Measurements from ENCODE around the gene PIK3R5. TPM values are rescaled to one million over a fixed set of nuclear protein-coding genes. Genes with fewer than 3 reads are reported as not detected.

PIK3R5 gene
- total RNA-seq, 2 donors from 2014 or later, result 32.2 to 46.9 TPM

DNA sequence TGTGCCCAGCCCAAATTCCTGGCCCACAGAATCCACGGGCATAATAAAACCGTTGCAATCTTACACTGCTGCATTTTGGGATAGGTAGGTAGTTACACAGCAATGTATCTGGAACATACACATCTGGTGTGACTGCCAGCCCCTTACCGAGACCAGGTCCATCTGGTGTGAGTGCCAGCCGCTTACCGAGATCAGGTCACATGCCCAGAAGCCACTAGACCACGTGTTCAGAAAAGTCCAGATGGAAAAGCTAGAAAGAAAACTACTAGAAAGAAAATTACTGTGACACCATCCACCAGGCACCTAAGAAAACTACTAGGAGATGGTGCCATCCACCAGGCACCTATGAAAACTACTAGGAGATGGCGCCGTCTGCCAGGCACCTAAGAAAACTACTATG, 19.4 kb downstream of the PIK3R5 start:
- DNase-seq (ENCODE audit: low spot score in 2 of 2) (no peak), ATAC-seq (no peak)
- H3K9me3 Mint-ChIP-seq, result peaks cover 5 to 26% of the 10 kb centered on the region in 2 donors
- no peak overlapping the region for H3K27ac Mint-ChIP-seq
- peaks cover 15 to 56% of the 10 kb centered on the region in 2 donors for H3K36me3 Mint-ChIP-seq

DNA sequence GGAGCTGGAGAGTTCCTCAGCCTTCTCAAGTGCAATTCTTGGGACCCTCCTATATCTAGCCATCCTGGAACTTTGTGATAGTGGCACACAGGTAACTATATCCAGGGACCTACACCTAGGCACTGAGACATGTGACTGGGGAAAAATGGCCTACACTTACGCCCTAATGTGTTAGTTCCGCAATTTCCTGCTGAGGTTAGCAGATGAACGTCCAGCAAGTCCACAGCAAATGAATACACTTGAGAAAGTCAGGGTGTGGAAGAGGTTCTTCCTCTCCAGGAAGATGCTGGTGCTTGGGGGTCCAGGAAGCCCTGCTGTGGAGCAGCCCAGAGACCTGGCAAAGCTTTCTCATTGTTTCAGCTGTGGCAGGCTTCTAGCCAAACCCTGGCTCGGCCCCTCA, 20.8 kb downstream of the PIK3R5 start:
- ATAC-seq (no peak), DNase-seq (ENCODE audit: low spot score in 2 of 2) (no peak)
- Mint-ChIP-seq H3K36me3 (peaks cover 15 to 51% of the 10 kb centered on the region in 2 donors), H3K27ac (no peak overlapping the region), H3K9me3 (peaks cover 4 to 18% of the 10 kb centered on the region in 2 donors)

DNA sequence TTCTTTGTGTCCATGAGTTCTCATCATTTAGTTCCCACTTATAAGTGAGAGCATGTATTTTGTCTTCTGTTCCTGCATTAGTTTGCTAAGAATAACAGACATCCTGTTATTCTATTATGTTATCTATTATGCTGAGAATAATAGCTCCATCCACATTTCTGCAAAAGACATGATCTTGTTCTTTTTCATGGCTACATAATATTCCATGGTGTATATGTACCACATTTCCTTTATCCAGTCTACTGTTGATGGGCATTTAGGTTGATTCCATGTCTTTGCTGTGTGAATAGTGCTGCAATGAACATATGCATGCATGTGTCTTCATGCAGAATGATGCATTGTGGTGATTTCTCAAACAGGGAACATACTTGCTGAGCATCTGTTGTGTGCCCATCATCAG, 21.4 kb downstream of the PIK3R5 start:
- no peak for ATAC-seq
- Mint-ChIP-seq H3K9me3 (peaks cover 4 to 18% of the 10 kb centered on the region in 2 donors), H3K27ac (no peak overlapping the region), H3K36me3 (peaks cover 15 to 52% of the 10 kb centered on the region in 2 donors)
- no peak for DNase-seq (ENCODE audit: low spot score in 2 of 2)

DNA sequence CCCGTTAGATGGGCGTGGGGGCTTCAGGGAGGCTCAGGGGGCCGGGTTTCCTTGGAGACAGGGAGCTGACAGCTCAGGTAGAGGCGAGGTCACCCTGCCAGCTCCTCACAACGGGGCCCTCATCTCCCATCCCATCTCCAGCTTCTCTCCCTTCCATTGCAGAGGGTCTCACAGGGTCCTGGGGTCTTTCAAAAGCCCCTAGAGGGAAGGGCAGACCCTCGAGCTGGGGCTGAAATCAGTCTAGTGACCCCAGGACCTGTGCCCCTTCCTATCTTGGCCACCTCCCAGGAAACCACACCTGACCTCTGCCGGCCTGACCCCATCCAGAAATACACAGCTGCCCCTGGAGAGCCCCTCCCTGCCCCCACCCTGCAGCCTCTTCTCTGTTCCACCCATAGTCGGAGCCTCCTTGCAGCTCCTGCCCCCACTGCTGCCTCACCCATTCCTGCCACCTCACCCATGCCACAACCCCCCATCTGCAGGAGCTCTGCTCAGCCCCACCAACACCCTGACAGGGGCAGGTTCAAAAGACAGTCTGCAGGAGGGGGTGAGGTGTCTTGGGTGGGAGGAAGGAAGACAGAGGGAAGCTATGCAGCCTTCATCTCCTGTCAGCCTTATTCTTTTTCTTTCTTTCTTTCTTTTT, 23.4 kb downstream of the PIK3R5 start:
- Mint-ChIP-seq H3K9me3 (peaks cover 0 to 16% of the 10 kb centered on the region in 2 donors), H3K36me3 (peaks cover 18 to 54% of the 10 kb centered on the region in 2 donors), H3K27ac (peak overlapping the region; percentile 90 to 99)

DNA sequence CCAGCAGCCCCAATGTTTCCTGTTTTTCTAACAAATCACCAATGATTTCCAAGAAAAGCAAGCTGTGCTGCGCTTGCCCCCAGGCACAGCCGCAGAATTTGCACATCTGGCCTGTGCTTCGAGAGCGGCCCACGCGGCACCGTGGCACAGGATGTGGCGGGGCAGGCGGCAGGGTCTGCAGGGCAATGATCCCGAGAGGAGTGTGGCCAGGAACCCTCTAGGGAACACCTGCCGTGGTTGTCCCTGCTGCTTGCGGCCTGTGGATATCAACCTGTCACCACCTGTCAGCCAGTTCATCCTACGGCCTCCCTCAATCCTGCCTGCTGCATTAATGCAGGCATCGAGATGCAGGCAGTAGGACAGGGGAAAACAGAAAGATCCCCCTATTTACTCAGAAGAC, 24.0 kb downstream of the PIK3R5 start:
- DNase-seq (ENCODE audit: low spot score in 2 of 2) (peak in 1 of 2 donors; percentile 69), ATAC-seq (peak; percentile 57 to 66)
- H3K36me3 Mint-ChIP-seq, result peaks cover 12 to 49% of the 10 kb centered on the region in 2 donors
- H3K27ac Mint-ChIP-seq, result peak overlapping the region; percentile 90 to 99
- H3K9me3 Mint-ChIP-seq, result peaks cover 0 to 11% of the 10 kb centered on the region in 2 donors

More for the DNA sequence above, 23.4 kb downstream of the PIK3R5 start:
- no peak for ATAC-seq
- no peak for DNase-seq (ENCODE audit: low spot score in 2 of 2)

DNA sequence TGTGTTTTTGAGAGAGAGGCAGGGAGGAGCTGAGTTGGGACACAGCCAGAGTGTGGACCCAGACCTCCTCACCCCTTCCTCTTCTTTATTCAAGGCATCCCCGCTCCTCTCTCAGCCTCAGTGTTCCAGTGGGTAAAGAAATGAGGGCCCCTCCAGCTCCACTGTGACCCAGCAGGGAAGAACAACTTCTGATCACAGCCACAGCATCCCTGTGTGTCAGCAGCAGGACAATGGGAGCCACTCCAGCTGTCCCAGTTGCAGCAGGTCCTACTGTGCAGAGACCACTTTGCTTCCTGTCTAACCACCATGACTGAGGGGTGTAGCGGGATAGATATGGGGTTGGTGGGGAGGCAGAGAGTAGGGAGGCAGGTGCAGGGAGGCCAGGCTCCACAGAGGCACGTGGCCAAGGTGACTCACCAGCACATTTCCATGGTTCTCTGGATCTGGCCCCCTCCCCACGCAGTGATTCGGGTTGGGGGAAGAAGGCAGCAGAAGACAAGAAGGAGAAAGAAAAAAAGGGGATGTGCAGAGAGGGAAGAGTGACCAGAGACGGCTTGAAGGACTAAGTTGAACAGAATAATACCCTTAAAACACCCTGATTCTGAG, 24.5 kb downstream of the PIK3R5 start:
- Mint-ChIP-seq H3K27ac (peak overlapping the region; percentile 90 to 99), H3K9me3 (peaks cover 0 to 10% of the 10 kb centered on the region in 2 donors), H3K36me3 (peaks cover 12 to 48% of the 10 kb centered on the region in 2 donors)
- ATAC-seq (peak; percentile 42 to 63), DNase-seq (ENCODE audit: low spot score in 2 of 2) (peak in 1 of 2 donors; percentile 56)

DNA sequence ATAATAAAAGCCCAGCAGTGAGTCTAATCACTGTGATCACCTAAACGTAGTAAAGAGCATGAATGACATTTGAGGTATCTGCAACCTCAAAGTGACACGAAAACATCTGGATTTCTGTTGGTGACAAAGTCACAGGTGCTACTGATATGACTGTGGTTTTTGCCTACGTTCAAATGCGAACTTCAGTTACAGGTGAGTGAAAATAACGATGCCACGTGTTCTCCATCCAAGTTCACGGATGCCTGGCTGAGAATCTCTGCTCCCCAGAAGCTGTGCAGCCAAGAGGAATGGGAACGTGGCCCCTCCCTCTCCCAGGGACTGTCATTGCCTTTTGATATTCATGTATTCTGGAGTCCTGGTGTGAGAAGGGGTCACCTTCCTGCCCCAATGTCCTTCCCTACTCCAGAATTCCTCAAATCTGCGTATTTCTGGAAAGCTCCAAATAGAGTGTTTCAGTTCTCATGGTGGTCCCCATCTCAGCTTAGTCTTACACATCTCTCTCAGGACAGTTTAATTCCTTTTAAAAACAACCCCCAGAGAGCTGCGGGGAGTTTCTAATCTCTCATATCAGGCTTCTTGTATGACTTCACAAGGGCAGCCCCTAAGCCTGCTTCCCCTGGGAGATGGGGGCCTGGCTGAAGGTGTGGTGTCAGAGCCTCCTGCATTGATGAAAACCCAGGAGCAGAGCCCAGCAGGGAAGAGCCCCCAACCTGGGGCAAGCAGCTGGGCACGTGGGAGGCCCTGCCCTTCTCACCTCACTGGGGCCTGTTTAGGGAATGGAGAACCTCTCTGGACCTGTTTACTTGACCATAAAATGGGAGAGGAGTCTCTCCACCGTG, 25.8 kb downstream of the PIK3R5 start:
- peak in 1 of 2 donors; percentile 69 for DNase-seq (ENCODE audit: low spot score in 2 of 2)
- ATAC-seq, result peak; percentile 57 to 75
- Mint-ChIP-seq H3K27ac (peak overlapping the region; percentile 90 to 99), H3K36me3 (peaks cover 16 to 42% of the 10 kb centered on the region in 2 donors), H3K9me3 (peaks cover 4 to 15% of the 10 kb centered on the region in 2 donors)

DNA sequence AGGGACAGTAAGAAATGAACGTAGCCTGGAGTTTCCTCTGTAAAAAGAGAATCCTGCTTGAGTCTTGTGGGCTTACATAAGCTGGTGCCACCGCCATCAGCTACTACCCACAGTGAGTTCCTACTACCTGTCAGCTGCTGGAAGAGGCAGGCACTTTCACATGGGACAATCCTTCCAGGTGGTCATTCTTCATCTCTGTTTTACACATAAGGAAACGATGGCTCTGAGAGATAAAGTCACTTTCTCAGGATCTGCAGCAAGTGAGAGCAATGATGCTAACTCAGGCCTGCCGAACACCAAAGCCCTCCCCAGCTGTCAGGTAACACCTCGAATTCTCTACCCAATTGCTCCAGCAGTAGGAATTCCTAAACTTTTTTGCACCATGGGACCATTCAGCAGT, 26.6 kb downstream of the PIK3R5 start:
- peaks cover 10 to 39% of the 10 kb centered on the region in 2 donors for H3K36me3 Mint-ChIP-seq
- no peak for DNase-seq (ENCODE audit: low spot score in 2 of 2)
- no peak for ATAC-seq
- H3K27ac Mint-ChIP-seq, result peak overlapping the region; percentile 90 to 99
- H3K9me3 Mint-ChIP-seq, result peaks cover 4 to 12% of the 10 kb centered on the region in 2 donors

DNA sequence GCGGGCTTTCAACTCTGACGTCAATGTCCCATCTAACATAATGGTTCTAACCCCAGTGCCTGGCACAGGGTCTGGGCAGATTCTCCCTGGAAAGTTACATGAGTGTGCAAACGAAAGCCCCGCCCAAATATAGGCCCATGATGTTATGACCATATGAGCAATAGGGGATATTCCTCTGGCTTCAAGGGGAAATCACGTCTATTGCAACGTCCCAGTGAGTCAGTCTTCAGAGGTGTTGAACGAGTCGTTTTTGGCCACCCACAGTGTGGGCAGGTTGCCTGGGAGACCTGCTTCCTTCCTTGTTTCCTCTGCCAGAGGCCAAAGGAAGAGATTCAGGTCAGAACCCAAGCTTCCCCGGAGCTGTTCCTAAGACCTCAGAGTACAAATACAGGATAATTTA, 30.3 kb downstream of the PIK3R5 start:
- H3K27ac Mint-ChIP-seq, result peak overlapping the region; percentile 95 to 98
- H3K9me3 Mint-ChIP-seq, result peaks cover 12 to 20% of the 10 kb centered on the region in 2 donors
- DNase-seq (ENCODE audit: low spot score in 2 of 2), result peak; percentile 46 to 79
- H3K36me3 Mint-ChIP-seq, result peaks cover 24 to 53% of the 10 kb centered on the region in 2 donors
- ATAC-seq, result peak; percentile 75 to 89

DNA sequence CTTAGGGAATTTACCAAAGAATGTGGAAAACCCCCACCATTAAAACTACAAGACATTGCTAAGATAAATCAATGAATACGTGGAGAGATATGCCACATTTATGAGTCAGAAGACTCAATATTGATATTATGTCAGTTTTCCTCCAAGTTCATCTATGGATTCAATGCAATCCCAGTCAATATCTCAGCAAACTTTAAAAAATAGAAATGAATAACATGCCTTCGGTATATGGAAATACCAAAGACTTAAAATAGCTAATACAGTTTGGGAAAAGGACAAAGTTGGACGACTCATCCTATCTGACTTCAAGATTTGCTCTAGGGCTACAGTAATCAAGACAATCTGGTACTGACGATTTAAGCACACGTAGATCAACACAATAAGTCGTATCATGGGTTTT, 31.2 kb downstream of the PIK3R5 start:
- peak in 1 of 2 donors; percentile 4 for ATAC-seq
- Mint-ChIP-seq H3K36me3 (peaks cover 32 to 56% of the 10 kb centered on the region in 2 donors), H3K27ac (peak overlapping the region; percentile 95 to 98), H3K9me3 (peaks cover 17 to 29% of the 10 kb centered on the region in 2 donors)
- no peak for DNase-seq (ENCODE audit: low spot score in 2 of 2)

DNA sequence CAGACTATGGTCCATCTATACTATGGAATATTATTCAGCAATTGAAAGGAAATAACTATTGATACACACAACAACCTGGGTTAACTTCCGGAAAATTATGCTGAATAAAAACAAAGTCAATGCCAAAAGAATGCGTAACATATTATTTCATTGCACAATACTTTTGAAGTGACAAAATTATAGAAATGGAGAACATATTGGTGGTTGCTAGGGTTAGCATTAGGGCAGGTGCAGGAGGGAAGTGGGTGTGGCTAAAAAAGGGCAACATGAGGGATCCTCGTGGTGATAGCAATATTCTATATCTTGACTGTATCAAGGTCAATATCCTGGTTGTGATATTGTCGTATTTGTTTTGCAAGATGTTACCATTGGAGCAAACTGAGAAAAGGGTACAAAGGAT, 34.9 kb downstream of the PIK3R5 start:
- peaks cover 31 to 40% of the 10 kb centered on the region in 2 donors for H3K9me3 Mint-ChIP-seq
- no peak overlapping the region for H3K27ac Mint-ChIP-seq
- ATAC-seq, result no peak
- H3K36me3 Mint-ChIP-seq, result peaks cover 46 to 47% of the 10 kb centered on the region in 2 donors
- no peak for DNase-seq (ENCODE audit: low spot score in 2 of 2)

DNA sequence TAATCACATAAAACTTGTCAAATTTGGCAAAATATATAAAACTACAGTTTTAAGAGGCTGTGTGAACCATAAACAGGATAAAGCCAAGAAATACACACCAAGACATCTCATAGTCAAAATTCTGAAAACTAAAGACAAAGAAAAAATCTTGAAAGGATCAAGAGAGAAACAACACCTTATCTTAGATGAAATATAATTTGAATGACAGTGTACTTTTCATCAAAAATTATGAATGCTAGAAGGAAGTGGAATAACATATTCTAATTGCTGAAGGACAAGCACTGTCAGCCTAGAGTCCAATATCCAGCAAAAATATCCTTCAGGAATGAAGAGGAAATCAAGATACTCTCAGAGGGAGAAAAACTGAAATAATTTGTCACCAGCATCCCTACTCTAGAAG, 37.2 kb downstream of the PIK3R5 start:
- ATAC-seq, result no peak
- DNase-seq (ENCODE audit: low spot score in 2 of 2), result no peak
- peaks cover 27 to 33% of the 10 kb centered on the region in 2 donors for H3K9me3 Mint-ChIP-seq
- peaks cover 33 to 42% of the 10 kb centered on the region in 2 donors for H3K36me3 Mint-ChIP-seq
- H3K27ac Mint-ChIP-seq, result no peak overlapping the region

DNA sequence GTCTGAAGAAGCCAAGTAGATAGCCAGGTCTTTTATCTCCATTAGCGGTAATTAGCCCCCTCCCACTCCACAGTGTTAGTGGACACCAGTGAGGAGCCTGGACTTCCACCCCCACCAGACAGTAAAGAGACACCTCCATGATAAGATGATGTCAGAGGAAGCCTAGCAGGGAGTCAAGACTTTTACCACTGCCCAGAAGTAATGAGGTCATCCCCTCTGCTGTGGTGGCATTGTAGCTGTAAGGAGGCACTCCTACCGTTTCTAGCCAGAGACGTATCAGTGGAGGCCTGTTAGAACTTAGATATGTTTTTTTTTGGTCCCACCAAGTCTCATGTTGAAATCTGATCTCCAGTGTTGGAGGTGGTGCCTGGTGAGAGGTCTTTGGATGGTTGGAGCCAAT, 38.1 kb downstream of the PIK3R5 start:
- DNase-seq (ENCODE audit: low spot score in 2 of 2) (no peak), ATAC-seq (no peak)
- peaks cover 27 to 39% of the 10 kb centered on the region in 2 donors for H3K9me3 Mint-ChIP-seq
- peaks cover 39 to 47% of the 10 kb centered on the region in 2 donors for H3K36me3 Mint-ChIP-seq
- no peak overlapping the region for H3K27ac Mint-ChIP-seq

DNA sequence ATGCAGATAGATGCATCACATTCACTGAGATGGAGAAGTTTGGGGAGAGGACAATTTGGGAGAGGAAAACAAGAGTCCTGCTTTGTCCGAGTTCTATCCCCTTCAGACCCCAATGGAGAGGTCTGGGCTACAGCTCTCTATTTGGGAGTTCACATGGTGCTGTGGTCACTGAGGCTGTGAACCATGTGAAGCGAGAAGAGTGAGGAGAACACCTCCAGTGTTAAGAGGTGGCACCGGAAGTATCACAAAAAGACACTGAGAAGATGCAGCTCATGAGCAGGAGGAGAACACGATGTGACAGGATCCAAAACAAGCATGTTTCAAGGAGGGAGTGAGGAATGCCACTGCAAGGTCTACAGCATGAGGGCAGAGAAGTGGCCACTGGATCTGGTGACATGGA, 39.7 kb downstream of the PIK3R5 start:
- no peak overlapping the region for H3K27ac Mint-ChIP-seq
- peaks cover 19 to 32% of the 10 kb centered on the region in 2 donors for H3K9me3 Mint-ChIP-seq
- ATAC-seq (no peak), DNase-seq (ENCODE audit: low spot score in 2 of 2) (no peak)
- H3K36me3 Mint-ChIP-seq, result peaks cover 28 to 38% of the 10 kb centered on the region in 2 donors

DNA sequence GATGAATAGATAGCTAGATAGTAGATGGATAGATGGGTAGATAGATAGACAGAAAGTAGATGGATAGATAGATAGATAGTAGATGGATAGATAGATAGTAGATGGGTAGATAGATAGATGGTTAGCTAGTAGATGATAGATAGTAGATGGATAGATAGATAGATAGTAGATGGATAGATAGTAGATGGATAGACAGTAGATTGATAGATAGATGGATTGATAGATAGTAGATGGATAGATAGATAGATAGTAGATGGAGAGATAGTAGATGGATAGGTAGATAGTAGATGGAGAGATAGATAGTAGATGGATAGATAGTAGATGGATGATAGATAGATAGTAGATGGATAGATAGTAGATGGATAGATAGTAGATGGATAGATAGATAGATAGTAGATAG, 40.4 kb downstream of the PIK3R5 start:
- ATAC-seq (no peak), DNase-seq (ENCODE audit: low spot score in 2 of 2) (no peak)
- Mint-ChIP-seq H3K27ac (no peak overlapping the region), H3K9me3 (peaks cover 19 to 30% of the 10 kb centered on the region in 2 donors), H3K36me3 (peaks cover 24 to 33% of the 10 kb centered on the region in 2 donors)

DNA sequence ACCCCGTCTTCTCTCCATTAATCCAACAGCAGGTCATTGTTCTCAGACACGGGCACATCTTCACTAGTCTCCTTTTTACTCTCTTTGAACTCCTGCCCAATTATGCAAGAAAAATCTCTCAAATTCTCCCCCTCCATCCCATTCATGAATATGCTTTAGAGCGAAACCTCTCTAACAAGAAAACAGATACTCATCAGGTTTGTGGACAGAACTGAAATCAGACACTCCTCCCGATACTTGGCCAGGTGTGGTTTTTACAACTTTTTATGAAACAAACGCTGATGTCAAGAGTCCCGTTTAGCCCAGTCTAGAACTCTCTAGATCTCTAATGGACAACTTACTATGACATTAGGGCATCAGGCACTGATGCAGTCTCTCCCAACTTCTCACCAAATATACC, 40.9 kb downstream of the PIK3R5 start:
- ATAC-seq (peak; percentile 40 to 50), DNase-seq (ENCODE audit: low spot score in 2 of 2) (no peak)
- H3K9me3 Mint-ChIP-seq, result peaks cover 17 to 24% of the 10 kb centered on the region in 2 donors
- no peak overlapping the region for H3K27ac Mint-ChIP-seq
- H3K36me3 Mint-ChIP-seq, result peaks cover 24 to 28% of the 10 kb centered on the region in 2 donors

DNA sequence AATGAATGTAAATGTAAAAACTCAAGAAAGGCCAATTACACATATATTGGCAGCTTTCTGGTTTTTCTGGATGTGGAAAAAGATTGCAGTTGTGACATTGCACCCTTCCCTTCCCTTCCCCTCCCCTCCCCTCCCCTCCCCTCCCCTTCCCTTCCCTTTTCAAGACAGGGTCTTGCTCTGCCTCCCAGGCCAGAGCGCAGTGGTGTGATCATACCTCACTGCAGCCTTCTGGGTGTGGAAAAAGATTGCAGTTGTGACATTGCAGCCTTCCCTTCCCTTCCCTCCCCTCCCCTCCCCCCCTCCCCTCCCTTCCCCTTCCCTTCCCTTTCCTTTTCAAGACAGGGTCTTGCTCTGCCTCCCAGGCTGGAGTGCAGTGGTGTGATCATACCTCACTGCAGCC, 41.7 kb downstream of the PIK3R5 start:
- peaks cover 17 to 18% of the 10 kb centered on the region in 2 donors for H3K9me3 Mint-ChIP-seq
- ATAC-seq (no peak), DNase-seq (ENCODE audit: low spot score in 2 of 2) (no peak)
- H3K36me3 Mint-ChIP-seq, result peaks cover 24 to 25% of the 10 kb centered on the region in 2 donors
- no peak overlapping the region for H3K27ac Mint-ChIP-seq
